Skeletal muscle tissue (tissue), 4 donors: Measurements from ENCODE around the gene VPS18. TPM values are rescaled to one million over a fixed set of nuclear protein-coding genes. Genes with fewer than 3 reads are reported as not detected.

ENCODE experiments used
- H3K27ac ChIP-seq: one replicate; pipeline ENCODE4 v1.7.0; 2013; ENCODE audit warnings: mild to moderate bottlenecking, low read depth, low read length, inconsistent platforms
- H3K27me3 ChIP-seq, 3 donors: one replicate each; pipeline ENCODE4 v1.7.0; 2013; ENCODE audit warnings: low read length in 3 of 3; ENCODE audit not compliant: control insufficient read depth in 3 of 3, insufficient read depth in 3 of 3
- H3K36me3 ChIP-seq, 3 donors: one replicate each; pipeline ENCODE4 v1.7.0; 2013; ENCODE audit warnings: low read length in 3 of 3; ENCODE audit not compliant: control insufficient read depth in 3 of 3, insufficient read depth in 3 of 3
- H3K4me1 ChIP-seq, 3 donors: one replicate each; pipeline ENCODE4 v1.7.0; 2013; ENCODE audit warnings: low read length in 3 of 3, mild to moderate bottlenecking in 3 of 3; ENCODE audit not compliant: control insufficient read depth in 3 of 3, insufficient read depth in 3 of 3
- H3K4me3 ChIP-seq, 3 donors: one replicate each; pipeline ENCODE4 v1.7.0; 2013; ENCODE audit warnings: low read length in 3 of 3
- H3K9ac ChIP-seq, 3 donors: one replicate each; pipeline ENCODE4 v1.7.0; 2013; ENCODE audit warnings: low read length in 3 of 3, mild to moderate bottlenecking in 3 of 3, moderate library complexity in 2 of 3, low read depth in 1 of 3
- H3K9me3 ChIP-seq, 3 donors: one replicate each; pipeline ENCODE4 v1.7.0; 2013; ENCODE audit warnings: low read length in 3 of 3; ENCODE audit not compliant: control insufficient read depth in 3 of 3
- total RNA-seq: library from RNA; depleted of rRNA; stranded (reverse); fragments of >200 nt; gene quantifications from one replicate; pipeline ENCODE4 v1.2.3, GENCODE V29; 2014
- donor health status: Osteomylitis.

VPS18 gene
- total RNA-seq, 1 donor from 2014 or later = 20.9 TPM

GRCh38 chr15:40940296-40940801 is 46.1 kb downstream of the VPS18 start:
- peak overlapping the region in 2 of 3 donors; percentile 13 to 22 for H3K4me3 ChIP-seq

GRCh38 chr15:40941068-40941527 is 46.8 kb downstream of the VPS18 start:
- Histone ChIP-seq H3K27ac (peak overlapping the region; percentile 79), H3K36me3 (no peaks in the 10 kb centered on the region), H3K4me3 (peak overlapping the region; percentile 38 to 65 (median 50)), H3K9me3 (no peaks in the 10 kb centered on the region), H3K9ac (peak overlapping the region; percentile 2 to 79 (median 72)), H3K27me3 (no peaks in the 10 kb centered on the region), H3K4me1 (peaks cover 45 to 59% (median 54%) of the 10 kb centered on the region in 3 donors)

More at GRCh38 chr15:40940296-40940801, 46.1 kb downstream of the VPS18 start:
- Histone ChIP-seq H3K9me3 (no peaks in the 10 kb centered on the region), H3K36me3 (peaks cover 0 to 3% (median 0%) of the 10 kb centered on the region in 3 donors), H3K9ac (peak overlapping the region in 2 of 3 donors; percentile 2 to 79), H3K27me3 (no peaks in the 10 kb centered on the region), H3K27ac (peak overlapping the region; percentile 79), H3K4me1 (peaks cover 45 to 65% (median 61%) of the 10 kb centered on the region in 3 donors)

GRCh38 chr15:40941528-40942336 is 47.5 kb downstream of the VPS18 start:
- no peaks in the 10 kb centered on the region for H3K27me3 ChIP-seq
- no peaks in the 10 kb centered on the region for H3K9me3 ChIP-seq
- H3K4me1 ChIP-seq = peaks cover 45 to 53% (median 48%) of the 10 kb centered on the region in 3 donors
- no peaks in the 10 kb centered on the region for H3K36me3 ChIP-seq
- peak overlapping the region; percentile 73 to 79 (median 77) for H3K9ac ChIP-seq
- H3K4me3 ChIP-seq = peak overlapping the region; percentile 63 to 67 (median 66)
- H3K27ac ChIP-seq = peak overlapping the region; percentile 79

- Histone ChIP-seq H3K9me3 (no peaks in the 10 kb centered on the region), H3K4me1 (peaks cover 41 to 46% (median 43%) of the 10 kb centered on the region in 3 donors), H3K36me3 (no peaks in the 10 kb centered on the region), H3K27me3 (no peaks in the 10 kb centered on the region), H3K9ac (peak overlapping the region; percentile 73 to 79 (median 77)), H3K27ac (peak overlapping the region; percentile 79), H3K4me3 (peak overlapping the region; percentile 63 to 67 (median 66))
Observed at GRCh38 chr15:40942337-40942854, 48.1 kb downstream of the VPS18 start.

- Histone ChIP-seq H3K9me3 (no peaks in the 10 kb centered on the region), H3K27me3 (no peaks in the 10 kb centered on the region), H3K27ac (peak overlapping the region; percentile 79), H3K9ac (peak overlapping the region in 1 of 3 donors; percentile 79), H3K4me3 (no peak overlapping the region), H3K4me1 (peaks cover 36 to 41% (median 38%) of the 10 kb centered on the region in 3 donors), H3K36me3 (no peaks in the 10 kb centered on the region)
Observed at GRCh38 chr15:40942878-40943277, 48.6 kb downstream of the VPS18 start.

GRCh38 chr15:40943764-40944365 is 49.6 kb downstream of the VPS18 start:
- Histone ChIP-seq H3K9ac (no peak overlapping the region), H3K27ac (no peak overlapping the region), H3K4me1 (peaks cover 30 to 34% (median 33%) of the 10 kb centered on the region in 3 donors), H3K9me3 (no peaks in the 10 kb centered on the region), H3K36me3 (no peaks in the 10 kb centered on the region), H3K4me3 (no peak overlapping the region), H3K27me3 (no peaks in the 10 kb centered on the region)

GRCh38 chr15:40944510-40945296 is 50.5 kb downstream of the VPS18 start:
- Histone ChIP-seq H3K9me3 (no peaks in the 10 kb centered on the region), H3K36me3 (no peaks in the 10 kb centered on the region), H3K4me1 (peaks cover 34 to 40% (median 34%) of the 10 kb centered on the region in 3 donors), H3K27me3 (no peaks in the 10 kb centered on the region), H3K9ac (no peak overlapping the region), H3K4me3 (no peak overlapping the region), H3K27ac (no peak overlapping the region)

- Histone ChIP-seq H3K27ac (no peak overlapping the region), H3K9me3 (no peaks in the 10 kb centered on the region), H3K27me3 (no peaks in the 10 kb centered on the region), H3K9ac (no peak overlapping the region), H3K4me1 (peaks cover 18 to 27% (median 20%) of the 10 kb centered on the region in 3 donors), H3K36me3 (no peaks in the 10 kb centered on the region), H3K4me3 (no peak overlapping the region)
Observed at GRCh38 chr15:40948706-40949473, 54.6 kb downstream of the VPS18 start.

GRCh38 chr15:40949756-40950207 is 55.5 kb downstream of the VPS18 start:
- Histone ChIP-seq H3K36me3 (no peaks in the 10 kb centered on the region), H3K27me3 (no peaks in the 10 kb centered on the region), H3K4me3 (no peak overlapping the region), H3K9ac (peak overlapping the region in 1 of 3 donors; percentile 45), H3K4me1 (peaks cover 19 to 33% (median 25%) of the 10 kb centered on the region in 3 donors), H3K9me3 (no peaks in the 10 kb centered on the region), H3K27ac (no peak overlapping the region)
